Esophagus mucosa (tissue), 1 donor: ENCODE results near the gene CRAT. TPM values are rescaled to one million over a fixed set of nuclear protein-coding genes. Genes with fewer than 3 reads are reported as not detected.
"Not testable (repeated sequence)": the region's sequence is repeated elsewhere in the genome, so short reads cannot be mapped to it uniquely, and the experiment has no call there.

Experiments used
- ATAC-seq: fragments of 200-7000 bp; cut with Tn5 transposase; one replicate; pipeline ENCODE4 v1.9.1; 2020
- total RNA-seq: library from RNA; stranded (reverse); gene quantifications from one replicate; pipeline ENCODE4 v1.2.4, GENCODE V29; 2023
- donor health status: DM: yes; HTN: yes; CAD: no.

Gene CRAT
- total RNA-seq, 1 donor from 2014 or later, result 33.4 TPM

- ATAC-seq, result peak; percentile 3
These were observed 28.1 kb upstream of the CRAT start for GRCh38 chr9:129138476-129139232.

DNA sequence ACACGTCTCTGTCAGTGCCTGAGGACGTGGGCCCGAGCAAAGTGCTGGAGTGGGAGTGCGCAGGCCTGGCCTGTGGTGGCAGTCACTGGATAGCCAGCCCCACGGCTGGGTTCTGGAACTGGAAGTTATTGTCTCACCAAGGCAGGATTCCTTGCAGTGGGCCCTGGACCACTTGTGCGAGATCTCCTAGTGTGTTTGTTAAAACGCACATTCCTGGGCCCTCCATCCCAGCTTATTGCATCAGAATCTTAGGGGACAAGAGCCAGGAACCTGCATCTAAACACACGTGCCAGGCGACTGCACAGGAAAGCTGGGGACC, 27.5 kb upstream of the CRAT start:
- no peak for ATAC-seq

DNA sequence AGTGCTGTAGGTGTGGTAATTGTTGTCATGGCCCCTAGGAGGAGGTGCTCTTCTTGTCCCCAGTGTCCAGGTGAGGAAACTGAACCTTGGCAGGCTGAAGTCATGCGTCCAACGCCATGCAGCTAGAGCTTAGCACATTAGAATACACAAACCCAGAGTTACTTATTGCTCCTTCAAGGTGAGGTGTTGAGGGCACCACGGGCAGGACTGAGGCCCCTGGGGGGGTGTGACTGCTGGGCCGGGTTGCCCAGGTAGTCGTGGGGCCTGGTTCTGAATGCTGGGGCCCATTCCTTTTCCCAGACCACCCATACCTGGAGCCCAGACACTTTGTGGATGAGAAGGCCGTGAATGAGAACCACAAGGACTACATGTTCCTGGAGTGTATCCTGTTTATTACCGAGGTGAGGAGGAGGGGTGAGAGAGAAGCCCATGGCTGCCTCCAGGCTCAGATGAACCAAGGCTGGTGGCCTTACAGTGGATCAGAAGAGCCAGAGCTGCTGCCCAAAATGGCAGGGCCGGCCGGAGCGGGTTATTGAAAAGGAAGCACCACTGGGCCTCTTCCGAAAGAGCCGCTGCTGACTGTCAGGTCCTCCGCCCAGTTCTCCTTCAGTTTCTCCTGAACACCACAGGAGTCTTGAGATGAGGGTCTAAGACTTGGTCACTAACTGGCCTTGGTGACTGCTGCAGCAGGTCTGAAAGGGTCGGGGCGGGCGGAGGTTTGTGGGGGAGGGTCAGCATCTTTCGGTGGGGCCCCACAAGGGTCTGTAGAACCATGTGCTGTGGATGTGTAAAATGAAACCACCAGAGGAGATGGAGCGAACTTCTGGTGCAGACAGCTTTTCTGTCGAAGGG, 26.9 kb upstream of the CRAT start:
- no peak for ATAC-seq

DNA sequence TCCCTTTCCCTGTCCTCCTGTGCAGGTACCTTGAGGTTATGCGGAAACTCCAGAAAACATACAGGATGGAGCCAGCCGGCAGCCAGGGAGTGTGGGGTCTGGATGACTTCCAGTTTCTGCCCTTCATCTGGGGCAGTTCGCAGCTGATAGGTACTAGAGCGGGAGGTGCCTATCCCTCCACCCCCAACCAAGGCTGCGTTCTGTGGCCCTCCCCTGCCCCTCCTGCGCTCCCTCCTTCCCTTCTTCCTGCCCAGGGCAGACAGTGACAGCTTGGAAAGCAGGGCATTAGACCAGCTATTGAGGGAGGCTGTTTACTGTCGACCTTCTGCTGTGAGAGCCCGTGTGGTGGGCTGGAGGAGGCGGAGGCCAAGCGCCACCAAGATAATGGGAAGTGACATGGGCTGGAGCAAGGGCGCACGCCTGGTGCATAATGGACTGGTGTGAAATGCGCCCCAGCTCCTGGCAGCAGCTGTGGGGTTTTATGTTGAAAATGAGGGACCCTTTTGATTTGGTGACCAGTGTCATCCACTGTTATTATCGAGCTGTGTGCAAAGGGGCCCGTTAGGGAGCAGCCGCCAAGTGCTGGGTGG, 25.9 kb upstream of the CRAT start:
- ATAC-seq, result no peak

- ATAC-seq, result no peak
These were observed 24.9 kb upstream of the CRAT start for GRCh38 chr9:129135476-129135875.

GRCh38 chr9:129133082-129133481, 22.5 kb upstream of the CRAT start:
- no peak for ATAC-seq

GRCh38 chr9:129131300-129132145, 20.9 kb upstream of the CRAT start:
- peak; percentile 81 for ATAC-seq

- no peak for ATAC-seq
These were observed 20.2 kb upstream of the CRAT start for GRCh38 chr9:129130791-129131190.

GRCh38 chr9:129130271-129130670, 19.7 kb upstream of the CRAT start:
- not testable (repeated sequence) for ATAC-seq

- ATAC-seq, result no peak
These were observed 18.1 kb upstream of the CRAT start for GRCh38 chr9:129128689-129129088.

DNA sequence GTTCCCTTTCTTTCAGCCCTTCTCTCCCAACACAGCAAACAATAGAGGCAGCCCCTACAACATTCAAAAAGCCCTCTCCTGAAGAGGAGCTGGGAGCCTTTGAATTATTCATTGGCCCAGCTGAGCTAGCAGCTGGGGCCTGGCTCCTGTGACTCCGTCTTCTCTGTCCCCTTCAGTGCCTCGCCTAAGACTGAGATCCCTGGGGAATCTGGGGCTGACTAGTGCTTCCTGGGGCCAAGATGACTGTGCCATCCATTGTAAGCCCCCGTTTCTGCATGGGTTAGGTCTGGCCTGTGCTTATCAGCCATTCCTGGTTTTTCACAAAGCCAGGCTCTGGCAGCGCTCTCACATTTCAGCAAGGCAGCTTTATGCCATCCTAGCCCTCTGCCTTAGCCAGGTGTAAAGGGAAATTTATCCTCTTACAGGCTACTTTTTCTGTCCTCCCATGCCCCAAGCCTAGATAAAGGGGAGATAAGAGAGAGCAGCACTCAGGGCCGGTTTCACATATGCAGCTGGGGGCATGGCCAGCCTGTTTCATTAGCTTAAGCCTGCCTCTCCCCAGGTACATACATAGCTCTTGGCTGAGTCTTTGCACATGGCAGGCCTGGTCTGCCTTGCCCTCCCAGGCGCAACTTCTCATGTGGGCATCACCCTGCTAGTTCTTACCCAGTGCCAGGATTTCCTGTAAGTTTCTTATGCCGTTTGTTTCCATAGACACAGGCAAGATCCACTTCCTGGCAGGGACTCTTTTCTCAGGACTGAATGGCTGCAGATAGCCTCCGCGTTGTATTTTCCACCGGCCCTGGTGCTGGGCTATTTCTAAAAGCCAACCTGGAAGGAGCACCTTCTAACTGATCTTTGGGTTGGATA, 16.4 kb upstream of the CRAT start:
- peak; percentile 8 for ATAC-seq

- ATAC-seq, result peak; percentile 85
These were observed 14.9 kb upstream of the CRAT start for GRCh38 chr9:129125478-129125877.

DNA sequence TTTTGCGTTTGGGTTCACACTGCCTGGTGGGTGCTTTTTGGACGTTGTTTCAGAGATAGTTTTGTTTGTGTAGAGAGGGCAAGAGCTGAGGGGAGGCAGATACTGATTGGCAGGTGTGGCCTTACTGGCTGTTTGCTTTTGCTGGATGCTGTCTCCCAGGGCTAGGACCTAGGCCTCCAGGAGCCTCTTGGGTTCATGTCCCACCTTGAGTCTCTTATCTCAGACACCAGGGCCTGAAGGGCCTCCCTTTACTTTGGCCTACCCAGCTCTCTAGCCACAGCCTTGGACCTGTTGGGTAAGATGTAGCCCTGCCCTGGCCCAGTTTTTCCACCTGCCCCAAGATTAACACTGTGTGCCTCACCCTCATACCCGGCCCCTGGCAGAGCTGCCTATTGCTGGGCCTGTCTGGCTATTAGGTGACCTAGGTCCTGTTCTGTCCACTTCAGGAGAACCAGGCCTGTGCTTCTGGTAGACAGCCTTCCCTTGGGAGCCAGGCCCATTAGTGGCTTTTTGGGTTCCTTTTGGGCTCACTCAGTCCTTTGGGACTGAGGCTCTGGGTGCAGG, 14.0 kb upstream of the CRAT start:
- peak; percentile 75 for ATAC-seq

DNA sequence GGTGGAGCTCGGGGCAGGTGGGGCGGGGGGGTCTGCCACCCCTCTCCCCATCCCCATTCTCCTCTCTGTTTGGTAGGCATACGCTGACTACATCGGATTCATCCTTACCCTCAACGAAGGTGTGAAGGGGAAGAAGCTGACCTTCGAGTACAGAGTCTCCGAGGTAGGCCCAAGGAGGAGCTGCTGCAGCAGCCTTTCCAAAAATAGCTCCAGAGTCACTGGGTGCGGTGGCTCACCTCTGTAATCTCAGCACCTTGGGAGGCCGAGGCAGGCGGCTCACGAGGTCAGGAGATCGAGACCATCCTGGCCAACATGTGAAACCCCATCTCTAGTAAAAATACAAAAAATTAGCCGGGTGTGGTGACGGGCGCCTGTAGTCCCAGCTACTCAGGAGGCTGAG, 12.4 kb upstream of the CRAT start:
- not testable (repeated sequence) for ATAC-seq

DNA sequence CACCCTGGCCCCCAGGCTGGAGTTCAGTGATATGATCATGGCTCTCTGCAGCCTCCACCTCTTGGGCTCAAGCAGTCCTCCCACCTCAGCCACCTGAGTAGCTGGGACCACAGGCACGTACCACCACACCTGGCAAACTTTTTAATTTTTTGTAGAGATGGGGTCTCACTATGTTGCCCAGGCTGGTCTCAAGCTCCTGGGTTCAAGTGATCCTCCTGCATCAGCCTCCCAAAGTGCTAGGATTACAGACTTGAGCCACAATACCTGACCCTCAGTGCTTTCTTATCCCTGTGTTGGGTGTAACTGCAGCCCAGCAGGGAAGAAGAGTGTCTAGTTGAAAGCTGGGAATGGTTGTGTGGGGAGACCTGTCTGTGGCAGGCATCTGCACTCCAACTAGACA, 11.5 kb upstream of the CRAT start:
- no peak for ATAC-seq

- ATAC-seq, result no peak
These were observed 10.9 kb upstream of the CRAT start for GRCh38 chr9:129121483-129121882.

GRCh38 chr9:129118799-129119198, 8.2 kb upstream of the CRAT start:
- no peak for ATAC-seq

- ATAC-seq, result no peak
These were observed 3.2 kb upstream of the CRAT start for GRCh38 chr9:129113645-129114304.

GRCh38 chr9:129112526-129112925, 1.9 kb upstream of the CRAT start:
- ATAC-seq, result not testable (repeated sequence)

- peak; percentile 3 for ATAC-seq
These were observed 1.0 kb upstream of the CRAT start for GRCh38 chr9:129111528-129112151.
